IMR-90 (cell line): ENCODE data around the gene TRPC6. TPM values are rescaled to one million over a fixed set of nuclear protein-coding genes. Genes with fewer than 3 reads are reported as not detected.

Experiments used
- ATAC-seq: fragments of 200-7000 bp; cut with Tn5 transposase; 2 replicates; pipeline ENCODE4 v1.9.1; 2020; ENCODE audit warnings: low read depth, mild to moderate bottlenecking, moderate library complexity
- BruUV-seq: library from RNA; stranded (reverse); fragments of 400-500 nt; replicated peaks from 2 replicates; lab custom pipeline; 2021; lab: Mats Ljungman, UMichigan
- CTCF ChIA-PET: fragments of 300-600 bp; formaldehyde crosslinking; extraction: SDS; loops from one replicate; lab custom pipeline; 2021; ENCODE audit warnings: antibody characterized with exemption; lab: Yijun Ruan, JAX
- POLR2A ChIA-PET: fragments of 300-600 bp; sonication (Branson Sonifier 250); formaldehyde crosslinking; loops from one replicate; lab custom pipeline; 2022; ENCODE audit warnings: antibody characterized with exemption; ENCODE audit not compliant: unreplicated experiment; lab: Charles Lee
- DNase-seq: peaks from one replicate; pipeline ENCODE4 v3.0.0; 2013
- H2AFZ ChIP-seq: replicated peaks from 2 replicates; pipeline ENCODE3; 2013; ENCODE audit warnings: low read length, mild to moderate bottlenecking; ENCODE audit not compliant: poor library complexity
- H2AK5ac ChIP-seq: 2 replicates; pipeline ENCODE4 v1.6.1; 2013; ENCODE audit warnings: low read depth, low read length, inconsistent platforms
- H2AK9ac ChIP-seq: replicated peaks from 2 replicates; pipeline ENCODE3; 2013; ENCODE audit warnings: mild to moderate bottlenecking, low read depth, low read length, moderate library complexity; ENCODE audit not compliant: poor library complexity
- H2BK120ac ChIP-seq: 2 replicates; pipeline ENCODE4 v1.6.1; 2013; ENCODE audit warnings: low read depth, low read length, inconsistent platforms
- H2BK15ac ChIP-seq: 3 replicates; pipeline ENCODE4 v1.6.1; 2013; ENCODE audit warnings: low read depth, low read length, inconsistent platforms
- H2BK20ac ChIP-seq: 2 replicates; pipeline ENCODE4 v1.6.1; 2013; ENCODE audit warnings: low read depth, mild to moderate bottlenecking, inconsistent platforms, low read length, moderate library complexity
- H2BK5ac ChIP-seq: 2 replicates; pipeline ENCODE4 v1.6.1; 2013; ENCODE audit warnings: mild to moderate bottlenecking, low read depth, low read length, inconsistent platforms; ENCODE audit not compliant: poor library complexity, severe bottlenecking
- H3K14ac ChIP-seq: replicated peaks from 2 replicates; pipeline ENCODE4 v1.6.1; 2013; ENCODE audit warnings: low read depth, low read length, inconsistent platforms
- H3K18ac ChIP-seq: 2 replicates; pipeline ENCODE4 v1.6.1; 2013; ENCODE audit warnings: low read depth, low read length, control low read depth
- H3K23ac ChIP-seq: 2 replicates; pipeline ENCODE4 v1.6.1; 2013; ENCODE audit warnings: low read depth, low read length, inconsistent platforms
- H3K27ac ChIP-seq: 2 replicates; pipeline ENCODE4 v1.5.1; 2013; ENCODE audit warnings: mild to moderate bottlenecking, control low read depth, low read length; ENCODE audit not compliant: insufficient read depth
- H3K27me3 ChIP-seq: 2 replicates; pipeline ENCODE4 v1.6.1; 2013; ENCODE audit warnings: low read length; ENCODE audit not compliant: control insufficient read depth, insufficient read depth
- H3K36me3 ChIP-seq: 2 replicates; pipeline ENCODE4 v1.6.1; 2013; ENCODE audit warnings: low read length, mixed read lengths; ENCODE audit not compliant: control insufficient read depth, insufficient read depth
- H3K4ac ChIP-seq: 2 replicates; pipeline ENCODE4 v1.6.1; 2013; ENCODE audit warnings: low read depth, low read length, inconsistent platforms
- H3K4me1 ChIP-seq: 2 replicates; pipeline ENCODE4 v1.6.1; 2013; ENCODE audit warnings: low read length, mixed read lengths; ENCODE audit not compliant: control insufficient read depth, insufficient read depth
- H3K4me2 ChIP-seq: 2 replicates; pipeline ENCODE4 v1.6.1; 2013; ENCODE audit warnings: low read depth, mild to moderate bottlenecking, control low read depth, low read length, moderate library complexity
- H3K4me3 ChIP-seq: 2 replicates; pipeline ENCODE4 v1.5.1; 2013; ENCODE audit warnings: low read depth, mild to moderate bottlenecking, control low read depth, low read length, moderate library complexity; ENCODE audit not compliant: insufficient read depth
- H3K56ac ChIP-seq: 2 replicates; pipeline ENCODE4 v1.6.1; 2013; ENCODE audit warnings: low read length, inconsistent platforms; ENCODE audit not compliant: insufficient read depth; ENCODE audit errors: extremely low read depth
- H3K79me1 ChIP-seq, 2 experiments: 2 replicates each; pipeline ENCODE4 v1.6.1; 2013; ENCODE audit warnings: low read length in 2 of 2, inconsistent platforms in 1 of 2, low read depth in 1 of 2
- H3K9ac ChIP-seq: 2 replicates; pipeline ENCODE4 v1.6.1; 2013; ENCODE audit warnings: low read depth, low read length, control low read depth
- H3K9me1 ChIP-seq: 2 replicates; pipeline ENCODE4 v1.6.1; 2013; ENCODE audit warnings: low read length, inconsistent platforms; ENCODE audit not compliant: insufficient read depth
- H3K9me3 ChIP-seq: 2 replicates; pipeline ENCODE4 v1.6.1; 2013; ENCODE audit warnings: low read length; ENCODE audit not compliant: control insufficient read depth, insufficient read depth
- H4K20me1 ChIP-seq: 2 replicates; pipeline ENCODE4 v1.6.1; 2013; ENCODE audit warnings: low read length, inconsistent platforms; ENCODE audit not compliant: insufficient read depth
- H4K5ac ChIP-seq: 2 replicates; pipeline ENCODE4 v1.6.1; 2013; ENCODE audit warnings: mild to moderate bottlenecking, low read depth, low read length, control low read depth
- H4K8ac ChIP-seq, 2 experiments: 2 replicates each; pipeline ENCODE4 v1.6.1; 2013; ENCODE audit warnings: low read depth in 2 of 2, low read length in 2 of 2, control low read depth in 1 of 2, inconsistent platforms in 1 of 2
- H4K91ac ChIP-seq: 2 replicates; pipeline ENCODE4 v1.6.1; 2013; ENCODE audit warnings: low read depth, low read length, inconsistent platforms; ENCODE audit not compliant: insufficient read depth
- BHLHE40 ChIP-seq: fragments of 150-350 bp; IDR thresholded peaks from 2 replicates; pipeline ENCODE4 v1.6.1; 2016; ENCODE audit warnings: mild to moderate bottlenecking, low read depth, low read length
- MAZ ChIP-seq: IDR thresholded peaks from 2 replicates; pipeline ENCODE4 v1.6.1; 2012; ENCODE audit warnings: low read depth, mild to moderate bottlenecking, low read length, improper control_type of control experiment, moderate library complexity, borderline replicate concordance
- MXI1 ChIP-seq: IDR thresholded peaks from 2 replicates; pipeline ENCODE4 v1.6.1; 2012; ENCODE audit warnings: low read depth, mild to moderate bottlenecking, low read length, moderate library complexity, borderline replicate concordance
- NFE2L2 ChIP-seq: fragments of 150-350 bp; IDR thresholded peaks from 2 replicates; pipeline ENCODE4 v1.6.1; 2016; ENCODE audit warnings: low read depth, mild to moderate bottlenecking, low read length
- RFX5 ChIP-seq: IDR thresholded peaks from 2 replicates; pipeline ENCODE4 v1.8.0; 2012; ENCODE audit warnings: low read depth, mild to moderate bottlenecking, low read length, moderate library complexity
- whole genome bisulfite sequencing, 2 experiments: methylation state at CpG; one replicate each; pipeline versions ENCODE4 v1.1.5 to v1.1.7; 2013; ENCODE audit warnings: missing lambda C conversion rate in 2 of 2; ENCODE audit not compliant: insufficient read length in 1 of 2; ENCODE audit errors: extremely low coverage in 2 of 2; 5-methylcytosine and 5-hydroxymethylcytosine counted together
- dilution Hi-C: fragments of 300-500 bp; cut with HindIII; formaldehyde crosslinking; loops from one replicate; pipeline ENCODE4 v1.14.3; 2018; ENCODE audit warnings: low sequenced_read_pairs; ENCODE audit not compliant: unreplicated experiment
- in situ Hi-C: fragments of 300-500 bp; cut with MboI; formaldehyde crosslinking; loops from 3 replicates; pipeline ENCODE4 v1.14.3; 2019; ENCODE audit warnings: low sequenced_read_pairs, inconsistent platforms, mixed read lengths
- intact Hi-C: fragments of 100-400 bp; cut with micrococcal nuclease; formaldehyde crosslinking; loops from 2 replicates; pipeline ENCODE4 v1.10.0; 2022
- polyA plus RNA-seq, 3 experiments: library from polyadenylated mRNA; depleted of rRNA; stranded (reverse); fragments of >200 nt; gene quantifications; 2 replicates each; pipeline ENCODE4 v1.2.3, GENCODE V29; 2012; ENCODE audit warnings: low replicate concordance in 1 of 3
- total RNA-seq: library from RNA; depleted of rRNA; stranded (reverse); fragments of >200 nt; gene quantifications from 2 replicates; pipeline ENCODE4 v1.2.3, GENCODE V29; 2012
- TF ChIP-seq, protein P1 (sequence below): fragments of 150-350 bp; IDR thresholded peaks from 2 replicates; pipeline ENCODE4 v1.6.1; 2016; ENCODE audit warnings: low read depth, mild to moderate bottlenecking, low read length, moderate library complexity, borderline replicate concordance
- TF ChIP-seq, protein P2 (sequence below): conservative IDR thresholded peaks from 2 replicates; pipeline ENCODE4 v1.5.1; 2012; ENCODE audit warnings: mild to moderate bottlenecking, low read depth, low read length, improper control_type of control experiment

Gene TRPC6
- total and polyA plus RNA-seq, 2 of the 4 experiments (the other 2 are of a cell fraction) = 0.99 to 2.3 TPM

DNA sequence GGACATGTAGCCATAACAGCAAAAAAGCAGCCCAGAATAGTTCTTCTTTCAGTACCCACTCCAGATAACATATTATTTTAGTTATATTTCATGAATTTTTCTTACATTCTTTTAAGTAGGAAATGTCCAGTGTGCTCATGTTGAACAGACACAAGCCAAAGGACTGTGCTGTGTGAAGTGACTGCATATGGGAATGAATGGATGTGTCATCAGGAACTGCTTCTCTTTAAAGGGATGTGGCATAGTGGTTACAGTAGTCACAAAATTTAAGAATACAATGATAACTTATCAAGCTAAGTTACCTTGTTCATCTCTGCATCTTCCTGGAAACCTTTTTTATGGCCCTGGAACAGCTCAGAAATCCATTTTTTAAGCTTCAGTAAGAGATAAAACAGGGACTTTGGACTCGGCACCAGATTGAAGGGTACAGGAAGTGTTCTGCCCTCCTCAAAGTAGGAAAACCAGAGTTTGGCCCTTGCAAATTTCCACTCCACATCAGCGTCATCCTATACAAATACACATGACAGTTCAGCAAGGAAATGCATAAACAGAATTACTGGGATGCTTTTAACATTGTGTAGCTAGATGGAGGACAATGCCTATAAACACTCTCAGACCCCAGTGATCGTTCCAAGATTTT, 112.8 kb downstream of the TRPC6 start:
- Histone ChIP-seq H3K14ac (peak overlapping the region; percentile 73; the same call in 1 of the 2 replicates), H3K56ac (peak overlapping the region; percentile 84), H2AK9ac (no peak overlapping the region), H3K9me1 (0 out of 2 replicates have a peak, but pooled peaks cover 2% of the 10 kb centered on the region), H3K4me3 (no peak overlapping the region; the same call in 1 of the 2 replicates), H2BK15ac (peak overlapping the region; percentile 61; the same call in 1 of the 3 replicates), H3K4me1 (peaks cover 8% of the 10 kb centered on the region), H4K20me1 (no peaks in the 10 kb centered on the region), H3K27ac (peak overlapping the region; percentile 60), H2BK5ac (peak overlapping the region; percentile 89), H3K4ac (peak overlapping the region; percentile 94), H4K5ac (peak overlapping the region; percentile 79), H3K9ac (peak overlapping the region; percentile 18; the same call in 1 of the 2 replicates), H2AFZ (no peak overlapping the region), H3K27me3 (no peaks in the 10 kb centered on the region), H3K23ac (peak overlapping the region; percentile 70; the same call in 1 of the 2 replicates), H4K8ac (peak overlapping the region; percentile 56 to 89), H2BK20ac (peak overlapping the region; percentile 88), H2AK5ac (0 out of 2 replicates have a peak overlapping the region, but pooled peaks have one; percentile 44), H4K91ac (peak overlapping the region; percentile 81), H3K4me2 (peak overlapping the region; percentile 68; the same call in 1 of the 2 replicates), H3K9me3 (no peaks in the 10 kb centered on the region), H3K18ac (peak overlapping the region; percentile 79; the same call in 1 of the 2 replicates), H2BK120ac (peak overlapping the region; percentile 92), H3K79me1 (no peaks in the 10 kb centered on the region), H3K36me3 (no peaks in the 10 kb centered on the region)
- ATAC-seq = peak; percentile 79
- CTCF ChIA-PET = interaction anchor here (0.7 kb wide), 1 partner anchor 178 kb away, joined by 4 read pairs; no protein-coding TSS in a partner anchor
- in situ Hi-C loops = no loop called here
- DNase-seq = peak; percentile 75
- WGBS, 2 experiments = no CpG with 5 or more reads among the region's 3 CpGs
- TSS peak; percentile 55 for BruUV-seq
- POLR2A ChIA-PET = no interaction called here
- intact Hi-C loops = loop anchor here (5.0 kb wide), 1 partner anchor 111 kb away; the partner anchor contains the start of gene TRPC6
- TF ChIP-seq MXI1 = no peak
- no peak for TF ChIP-seq MAZ
- TF ChIP-seq RFX5 = no peak
- TF ChIP-seq NFE2L2 = no peak
- TF ChIP-seq, protein P1, sequence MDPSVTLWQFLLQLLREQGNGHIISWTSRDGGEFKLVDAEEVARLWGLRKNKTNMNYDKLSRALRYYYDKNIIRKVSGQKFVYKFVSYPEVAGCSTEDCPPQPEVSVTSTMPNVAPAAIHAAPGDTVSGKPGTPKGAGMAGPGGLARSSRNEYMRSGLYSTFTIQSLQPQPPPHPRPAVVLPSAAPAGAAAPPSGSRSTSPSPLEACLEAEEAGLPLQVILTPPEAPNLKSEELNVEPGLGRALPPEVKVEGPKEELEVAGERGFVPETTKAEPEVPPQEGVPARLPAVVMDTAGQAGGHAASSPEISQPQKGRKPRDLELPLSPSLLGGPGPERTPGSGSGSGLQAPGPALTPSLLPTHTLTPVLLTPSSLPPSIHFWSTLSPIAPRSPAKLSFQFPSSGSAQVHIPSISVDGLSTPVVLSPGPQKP = no peak
- TF ChIP-seq, protein P2, sequence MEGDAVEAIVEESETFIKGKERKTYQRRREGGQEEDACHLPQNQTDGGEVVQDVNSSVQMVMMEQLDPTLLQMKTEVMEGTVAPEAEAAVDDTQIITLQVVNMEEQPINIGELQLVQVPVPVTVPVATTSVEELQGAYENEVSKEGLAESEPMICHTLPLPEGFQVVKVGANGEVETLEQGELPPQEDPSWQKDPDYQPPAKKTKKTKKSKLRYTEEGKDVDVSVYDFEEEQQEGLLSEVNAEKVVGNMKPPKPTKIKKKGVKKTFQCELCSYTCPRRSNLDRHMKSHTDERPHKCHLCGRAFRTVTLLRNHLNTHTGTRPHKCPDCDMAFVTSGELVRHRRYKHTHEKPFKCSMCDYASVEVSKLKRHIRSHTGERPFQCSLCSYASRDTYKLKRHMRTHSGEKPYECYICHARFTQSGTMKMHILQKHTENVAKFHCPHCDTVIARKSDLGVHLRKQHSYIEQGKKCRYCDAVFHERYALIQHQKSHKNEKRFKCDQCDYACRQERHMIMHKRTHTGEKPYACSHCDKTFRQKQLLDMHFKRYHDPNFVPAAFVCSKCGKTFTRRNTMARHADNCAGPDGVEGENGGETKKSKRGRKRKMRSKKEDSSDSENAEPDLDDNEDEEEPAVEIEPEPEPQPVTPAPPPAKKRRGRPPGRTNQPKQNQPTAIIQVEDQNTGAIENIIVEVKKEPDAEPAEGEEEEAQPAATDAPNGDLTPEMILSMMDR = no peak
- TF ChIP-seq BHLHE40 = no peak
- dilution Hi-C loops = no loop called here
